IPS DF 4.7 (cell line): ENCODE results near the gene LHFPL6.

ENCODE experiments used
- DNase-seq: peaks from one replicate; pipeline ENCODE4 v3.0.0-alpha.2; 2013; ENCODE audit warnings: low spot score; ENCODE audit errors: extremely low read depth

Gene LHFPL6

GRCh38 chr13:39415008-39415802 is 187.8 kb downstream of the LHFPL6 start:
- no peak for DNase-seq

- DNase-seq, result no peak
These were observed 188.7 kb downstream of the LHFPL6 start for GRCh38 chr13:39414339-39414738.

GRCh38 chr13:39411511-39411910 is 191.5 kb downstream of the LHFPL6 start:
- no peak for DNase-seq

GRCh38 chr13:39410964-39411363 is 192.0 kb downstream of the LHFPL6 start:
- no peak for DNase-seq

- no peak for DNase-seq
These were observed 192.7 kb downstream of the LHFPL6 start for GRCh38 chr13:39410096-39410901.

- no peak for DNase-seq
These were observed 194.5 kb downstream of the LHFPL6 start for GRCh38 chr13:39408512-39408911.

GRCh38 chr13:39407786-39408185 is 195.2 kb downstream of the LHFPL6 start:
- DNase-seq, result no peak

- DNase-seq, result no peak
These were observed 195.9 kb downstream of the LHFPL6 start for GRCh38 chr13:39407138-39407537.

GRCh38 chr13:39406688-39407087 is 196.3 kb downstream of the LHFPL6 start:
- DNase-seq, result no peak

GRCh38 chr13:39405596-39406205 is 197.3 kb downstream of the LHFPL6 start:
- DNase-seq, result no peak

GRCh38 chr13:39405107-39405506 is 197.9 kb downstream of the LHFPL6 start:
- no peak for DNase-seq

GRCh38 chr13:39403106-39403505 is 199.9 kb downstream of the LHFPL6 start:
- no peak for DNase-seq

GRCh38 chr13:39402221-39402970 is 200.6 kb downstream of the LHFPL6 start:
- no peak for DNase-seq

GRCh38 chr13:39401756-39402155 is 201.2 kb downstream of the LHFPL6 start:
- no peak for DNase-seq

- DNase-seq, result no peak
These were observed 201.8 kb downstream of the LHFPL6 start for GRCh38 chr13:39401046-39401705.

- no peak for DNase-seq
These were observed 203.9 kb downstream of the LHFPL6 start for GRCh38 chr13:39399102-39399501.

- no peak for DNase-seq
These were observed 205.1 kb downstream of the LHFPL6 start for GRCh38 chr13:39397896-39398265.

- no peak for DNase-seq
These were observed 205.6 kb downstream of the LHFPL6 start for GRCh38 chr13:39397226-39397895.

GRCh38 chr13:39394796-39395678 is 208.0 kb downstream of the LHFPL6 start:
- DNase-seq, result no peak
